ENCODE data around the gene POLR3K. TPM values are rescaled to one million over a fixed set of nuclear protein-coding genes. Genes with fewer than 3 reads are reported as not detected.
"Not testable (repeated sequence)": the region's sequence is repeated elsewhere in the genome, so short reads cannot be mapped to it uniquely, and the experiment has no call there.

Gene POLR3K
- total RNA-seq, 1 experiment from 2014 or later: 40.1 TPM

- TF ChIP-seq AFF4 (CRISPR knock-in tag; IDR thresholded peaks at IDR 0.05; ENCODE audit: borderline replicate concordance) (no peak), ETV6 (CRISPR knock-in tag; IDR thresholded peaks at IDR 0.05) (no peak), ERG (CRISPR knock-in tag; IDR thresholded peaks at IDR 0.05) (no peak), NR3C1 (CRISPR knock-in tag; conservative IDR thresholded peaks at IDR 0.05; ENCODE audit: low read depth) (no peak), STAT6 (CRISPR knock-in tag; conservative IDR thresholded peaks at IDR 0.05; ENCODE audit: low read depth) (no peak), GABPB1 (CRISPR knock-in tag; IDR thresholded peaks at IDR 0.05) (no peak), IRF2 (CRISPR knock-in tag; IDR thresholded peaks at IDR 0.05; ENCODE audit: borderline replicate concordance, low read depth) (no peak), SOX15 (CRISPR knock-in tag; IDR thresholded peaks at IDR 0.05) (no peak), TEAD1 (CRISPR knock-in tag; IDR thresholded peaks at IDR 0.05) (no peak), JUN (CRISPR knock-in tag; IDR thresholded peaks at IDR 0.05) (no peak), NFATC4 (CRISPR knock-in tag; IDR thresholded peaks at IDR 0.05) (no peak), GTF2I (CRISPR knock-in tag; conservative IDR thresholded peaks at IDR 0.05) (no peak), TP53 (CRISPR knock-in tag; IDR thresholded peaks at IDR 0.05) (no peak)
Observed at GRCh38 chr16:47234-47633, 6.2 kb downstream of the POLR3K start (continued).

- H3K36me3 Mint-ChIP-seq: peaks cover 80% of the 10 kb centered on the region
- CTCF ChIA-PET; DNase-seq (ENCODE audit: low spot score); ATAC-seq; H3K27me3 Mint-ChIP-seq (ENCODE audit: low read depth); H3K27ac Mint-ChIP-seq; POLR2A ChIA-PET; H3K4me3 Mint-ChIP-seq; H3K4me1 Mint-ChIP-seq: not testable (repeated sequence)
- peaks cover 25% of the 10 kb centered on the region for H3K9me3 Mint-ChIP-seq
Observed at GRCh38 chr16:46510-46909, 6.9 kb downstream of the POLR3K start.

GRCh38 chr16:45454-45853 is 8.0 kb downstream of the POLR3K start:
- POLR2A ChIA-PET: no interaction called here
- no peak overlapping the region for H3K4me3 Mint-ChIP-seq
- H3K9me3 Mint-ChIP-seq: peaks cover 25% of the 10 kb centered on the region
- H3K27me3 Mint-ChIP-seq (ENCODE audit: low read depth): no peaks in the 10 kb centered on the region
- ATAC-seq: no peak
- no peak overlapping the region for H3K27ac Mint-ChIP-seq
- DNase-seq (ENCODE audit: low spot score): no peak
- TF ChIP-seq ZNF317 (CRISPR knock-in tag; IDR thresholded peaks at IDR 0.05; ENCODE audit: borderline replicate concordance, low read depth) (no peak), GABPB1 (CRISPR knock-in tag; IDR thresholded peaks at IDR 0.05) (peak; percentile 38; the same call in 1 of the 2 replicates)
- no peaks in the 10 kb centered on the region for H3K4me1 Mint-ChIP-seq
- H3K36me3 Mint-ChIP-seq: peaks cover 77% of the 10 kb centered on the region
- CTCF ChIA-PET: no interaction called here

GRCh38 chr16:44655-45054 is 8.8 kb downstream of the POLR3K start:
- Mint-ChIP-seq H3K4me1 (no peaks in the 10 kb centered on the region), H3K27ac (no peak overlapping the region), H3K36me3 (peaks cover 73% of the 10 kb centered on the region), H3K4me3 (no peak overlapping the region), H3K27me3 (ENCODE audit: low read depth) (no peaks in the 10 kb centered on the region), H3K9me3 (peaks cover 25% of the 10 kb centered on the region)
- CTCF ChIA-PET: interaction anchor here (1.5 kb wide), 1 partner anchor 62 kb away, joined by 3 read pairs; no protein-coding TSS in a partner anchor
- ATAC-seq (no peak), DNase-seq (ENCODE audit: low spot score) (no peak)
- POLR2A ChIA-PET: no interaction called here
- no peak for TF ChIP-seq FOXJ3 (CRISPR knock-in tag; IDR thresholded peaks at IDR 0.05; ENCODE audit: borderline replicate concordance)
- TF ChIP-seq TP53 (CRISPR knock-in tag; IDR thresholded peaks at IDR 0.05): no peak
- TF ChIP-seq ETV6 (CRISPR knock-in tag; IDR thresholded peaks at IDR 0.05): no peak
- TF ChIP-seq TCF7 (CRISPR knock-in tag; IDR thresholded peaks at IDR 0.05; ENCODE audit: low read depth): no peak
- no peak for TF ChIP-seq NFATC4 (CRISPR knock-in tag; IDR thresholded peaks at IDR 0.05)
- no peak for TF ChIP-seq ZSCAN18 (CRISPR knock-in tag; IDR thresholded peaks at IDR 0.05)
- no peak for TF ChIP-seq OVOL2 (CRISPR knock-in tag; IDR thresholded peaks at IDR 0.05; ENCODE audit: borderline replicate concordance)
- TF ChIP-seq HMGA2 (CRISPR knock-in tag; IDR thresholded peaks at IDR 0.05): no peak
- no peak for TF ChIP-seq ESRRA (CRISPR knock-in tag; IDR thresholded peaks at IDR 0.05; ENCODE audit: borderline replicate concordance)
- TF ChIP-seq NFE2L1 (CRISPR knock-in tag; IDR thresholded peaks at IDR 0.05): no peak
- no peak for TF ChIP-seq GABPB1 (CRISPR knock-in tag; IDR thresholded peaks at IDR 0.05)
